ENCODE data around the gene MACF1. TPM values are rescaled to one million over a fixed set of nuclear protein-coding genes. Genes with fewer than 3 reads are reported as not detected.
"Not testable (repeated sequence)": the region's sequence is repeated elsewhere in the genome, so short reads cannot be mapped to it uniquely, and the experiment has no call there.

Gene MACF1
- total RNA-seq, 4 donors from 2014 or later, result 187 to 436 (median 261) TPM

- no peak for TF ChIP-seq CTCF (IDR thresholded peaks at IDR 0.05)
- TF ChIP-seq POLR2A (IDR thresholded peaks at IDR 0.05), result no peak
- Histone ChIP-seq H3K4me1 (no peaks in the 10 kb centered on the region), H3K4me3 (no peak overlapping the region), H3K9me3 (no peaks in the 10 kb centered on the region), H3K36me3 (peaks cover 0 to 100% (median 5%) of the 10 kb centered on the region in 3 donors), H3K27me3 (no peaks in the 10 kb centered on the region), H3K27ac (peak overlapping the region in 1 of 4 donors; percentile 6)
- peak in 2 of 3 donors; percentile 28 to 62 for DNase-seq
These were observed 249.1 kb downstream of the MACF1 start for GRCh38 chr1:39453603-39454002.

- DNase-seq, result no peak
- H3K4me1 ChIP-seq, result no peaks in the 10 kb centered on the region
- no peaks in the 10 kb centered on the region for H3K27me3 ChIP-seq
- no peaks in the 10 kb centered on the region for H3K9me3 ChIP-seq
- TF ChIP-seq POLR2A (IDR thresholded peaks at IDR 0.05), result no peak
- no peak for TF ChIP-seq CTCF (IDR thresholded peaks at IDR 0.05)
- no peak overlapping the region for H3K4me3 ChIP-seq
- H3K27ac ChIP-seq, result no peak overlapping the region
- peaks cover 0 to 99% (median 0%) of the 10 kb centered on the region in 3 donors for H3K36me3 ChIP-seq
These were observed 254.5 kb downstream of the MACF1 start for GRCh38 chr1:39458991-39459390.

- DNase-seq, result no peak
- TF ChIP-seq POLR2A (IDR thresholded peaks at IDR 0.05) (no peak), CTCF (IDR thresholded peaks at IDR 0.05) (no peak)
- no peak overlapping the region for H3K4me3 ChIP-seq
- no peaks in the 10 kb centered on the region for H3K4me1 ChIP-seq
- H3K27ac ChIP-seq, result no peak overlapping the region
- H3K9me3 ChIP-seq, result no peaks in the 10 kb centered on the region
- peaks cover 0 to 99% (median 0%) of the 10 kb centered on the region in 3 donors for H3K36me3 ChIP-seq
- H3K27me3 ChIP-seq, result no peaks in the 10 kb centered on the region
These were observed 257.6 kb downstream of the MACF1 start for GRCh38 chr1:39462074-39462473.

GRCh38 chr1:39466413-39467107 lies 262.1 kb downstream of the MACF1 start:
- Histone ChIP-seq H3K9me3 (no peaks in the 10 kb centered on the region), H3K4me1 (no peaks in the 10 kb centered on the region), H3K4me3 (no peak overlapping the region), H3K27ac (no peak overlapping the region), H3K36me3 (peaks cover 0 to 88% (median 5%) of the 10 kb centered on the region in 3 donors), H3K27me3 (no peaks in the 10 kb centered on the region)
- TF ChIP-seq POLR2A (IDR thresholded peaks at IDR 0.05), result no peak
- TF ChIP-seq CTCF (IDR thresholded peaks at IDR 0.05), result no peak
- DNase-seq, result no peak

- not testable (repeated sequence) for H3K4me1 ChIP-seq, H3K4me3 ChIP-seq, DNase-seq, H3K27me3 ChIP-seq, H3K27ac ChIP-seq, H3K9me3 ChIP-seq
- H3K36me3 ChIP-seq, result peaks cover 0 to 87% (median 5%) of the 10 kb centered on the region in 3 donors
These were observed 262.7 kb downstream of the MACF1 start for GRCh38 chr1:39467108-39467720.

GRCh38 chr1:39469150-39469549 lies 264.7 kb downstream of the MACF1 start:
- Histone ChIP-seq H3K36me3 (peaks cover 0 to 82% (median 5%) of the 10 kb centered on the region in 3 donors), H3K4me3 (no peak overlapping the region), H3K9me3 (no peaks in the 10 kb centered on the region), H3K27me3 (no peaks in the 10 kb centered on the region), H3K27ac (no peak overlapping the region), H3K4me1 (no peaks in the 10 kb centered on the region)
- no peak for TF ChIP-seq CTCF (IDR thresholded peaks at IDR 0.05)
- TF ChIP-seq POLR2A (IDR thresholded peaks at IDR 0.05), result no peak
- no peak for DNase-seq
